SH-SY5Y (cell line): ENCODE measurements around the gene KCNH2.

Experiments
- GATA2 ChIP-seq: IDR thresholded peaks from 2 replicates; pipeline ENCODE4 v1.6.1; 2011; ENCODE audit warnings: mild to moderate bottlenecking, low read depth, low read length
- GATA3 ChIP-seq: IDR thresholded peaks from 2 replicates; pipeline ENCODE4 v1.6.1; 2011; ENCODE audit warnings: low read depth, mild to moderate bottlenecking, low read length, moderate library complexity

- TF ChIP-seq GATA2 (no peak), GATA3 (no peak)
These were observed 80.3 kb downstream of the KCNH2 start for GRCh38 chr7:150897502-150898474.
